HCT116 (cell line): ENCODE data around the gene TMC4. TPM values are rescaled to one million over a fixed set of nuclear protein-coding genes. Genes with fewer than 3 reads are reported as not detected.

Experiments used
- ATAC-seq: fragments of 200-7000 bp; cut with Tn5 transposase; 2 replicates; pipeline ENCODE4 v1.9.1; 2020; ENCODE audit warnings: mild to moderate bottlenecking, moderate library complexity
- BruUV-seq: library from RNA; stranded (reverse); fragments of 400-500 nt; replicated peaks from 2 replicates; lab custom pipeline; 2021; lab: Mats Ljungman, UMichigan
- CTCF ChIA-PET: fragments of 300-600 bp; sonication (Branson Sonifier 250); formaldehyde crosslinking; loops from one replicate; lab custom pipeline; 2021; ENCODE audit warnings: antibody characterized with exemption; lab: Charles Lee
- POLR2A ChIA-PET: fragments of 300-600, 350-600 bp; sonication (Branson Sonifier 250); formaldehyde crosslinking; loops from one replicate; lab custom pipeline; 2021; ENCODE audit warnings: antibody characterized with exemption; lab: Charles Lee
- RAD21 ChIA-PET, 2 experiments: fragments of 300-600 bp; sonication (Branson Sonifier 250); formaldehyde crosslinking; loops; one replicate each; lab custom pipeline; 2023; ENCODE audit warnings: low total read pairs in 2 of 2; ENCODE audit not compliant: uncharacterized antibody in 2 of 2, unreplicated experiment in 2 of 2, low non-redundant PET in 1 of 2; lab: Charles Lee
- DNase-seq: peaks from one replicate; pipeline ENCODE4 v3.0.0-alpha.2; 2010; ENCODE audit warnings: low read depth, low spot score
- H2AFZ ChIP-seq: fragments of 200-600 bp; shearing (Covaris generic), sonication (generic); 2 replicates; pipeline ENCODE4 v1.6.1; 2017; ENCODE audit warnings: low read depth, mixed run types, mixed read lengths, antibody characterized with exemption, low read length; ENCODE audit not compliant: poor library complexity, severe bottlenecking
- H3K27ac ChIP-seq: 2 replicates; pipeline ENCODE4 v1.5.1; 2012; ENCODE audit warnings: low read depth, low read length
- H3K27me3 ChIP-seq: fragments of 200-600 bp; sonication (generic); 2 replicates; pipeline ENCODE4 v1.6.1; 2016; ENCODE audit warnings: mixed run types, low read length, mixed read lengths; ENCODE audit not compliant: insufficient read depth
- H3K36me3 ChIP-seq, 2 experiments: fragments of 200-500 bp in 1 of 2; fragments of 200-600 bp in 1 of 2; sonication (Bioruptor generic) in 1 of 2; sonication (generic) in 1 of 2; 2 replicates each; pipeline versions ENCODE4 v1.5.1 to v1.6.1; 2014 to 2016; ENCODE audit warnings: low read length in 2 of 2, inconsistent platforms in 1 of 2, mixed read lengths in 1 of 2, mixed run types in 1 of 2; ENCODE audit not compliant: insufficient read depth in 2 of 2, control insufficient read depth in 1 of 2
- H3K4me1 ChIP-seq, 2 experiments: fragments of 200-600 bp in 1 of 2; sonication (generic) in 1 of 2; 2 replicates each; pipeline versions ENCODE4 v1.5.1 to v1.6.1; 2012 to 2017; ENCODE audit warnings: low read length in 2 of 2, inconsistent platforms in 1 of 2, mild to moderate bottlenecking in 1 of 2, mixed read lengths in 1 of 2, mixed run types in 1 of 2, moderate library complexity in 1 of 2; ENCODE audit not compliant: insufficient read depth in 2 of 2, control insufficient read depth in 1 of 2
- H3K4me2 ChIP-seq: fragments of 200-600 bp; sonication (generic); 2 replicates; pipeline ENCODE4 v1.6.1; 2017; ENCODE audit warnings: mixed run types, low read length, mixed read lengths
- H3K4me3 ChIP-seq, 2 experiments: fragments of 200-600 bp in 1 of 2; sonication (generic) in 1 of 2; replicated peaks in 1 of 2; 2 replicates each; pipeline ENCODE4 v1.5.1; 2011 to 2016; ENCODE audit warnings: low read length in 2 of 2, control low read depth in 1 of 2, low read depth in 1 of 2, mild to moderate bottlenecking in 1 of 2, mixed read lengths in 1 of 2, mixed run types in 1 of 2
- H3K79me2 ChIP-seq: fragments of 200-600 bp; sonication (generic); 2 replicates; pipeline ENCODE4 v1.6.1; 2017; ENCODE audit warnings: mild to moderate bottlenecking, mixed run types, low read length, moderate library complexity, mixed read lengths; ENCODE audit not compliant: insufficient read depth
- H3K9ac ChIP-seq: fragments of 200-600 bp; sonication (generic); 2 replicates; pipeline ENCODE4 v1.6.1; 2016; ENCODE audit warnings: low read length, mixed read lengths
- H3K9me2 ChIP-seq: fragments of 200-600 bp; sonication (generic), shearing (Covaris generic); 2 replicates; pipeline ENCODE4 v1.6.1; 2017; ENCODE audit warnings: mixed run types, mild to moderate bottlenecking, moderate library complexity; ENCODE audit not compliant: insufficient read depth
- H3K9me3 ChIP-seq, 2 experiments: fragments of 200-500 bp in 1 of 2; fragments of 200-600 bp in 1 of 2; sonication (Bioruptor generic) in 1 of 2; sonication (generic) in 1 of 2; 2 replicates each; pipeline ENCODE4 v1.6.1; 2014 to 2017; ENCODE audit warnings: low read length in 2 of 2, mixed read lengths in 2 of 2, inconsistent platforms in 1 of 2, low read depth in 1 of 2, mild to moderate bottlenecking in 1 of 2, mixed run types in 1 of 2, moderate library complexity in 1 of 2; ENCODE audit not compliant: control insufficient read depth in 1 of 2, insufficient read depth in 1 of 2
- H4K20me1 ChIP-seq: fragments of 200-600 bp; sonication (generic), shearing (Covaris generic); 2 replicates; pipeline ENCODE4 v1.6.1; 2017; ENCODE audit warnings: mixed run types, mild to moderate bottlenecking, moderate library complexity; ENCODE audit not compliant: insufficient read depth
- ATF3 ChIP-seq: IDR thresholded peaks from 2 replicates; pipeline ENCODE4 v1.6.1; 2012
- CBX3 ChIP-seq: IDR thresholded peaks from 2 replicates; pipeline ENCODE4 v1.6.1; 2012; ENCODE audit warnings: low read depth
- CTCF ChIP-seq, 3 experiments: fragments of 200-600 bp in 1 of 3; sonication (generic) in 1 of 3; IDR thresholded peaks in 2 of 3; conservative IDR thresholded peaks in 1 of 3; 2 replicates each; pipeline ENCODE4 v1.5.1; 2012 to 2017; ENCODE audit warnings: low read depth in 2 of 3, low read length in 2 of 3, antibody characterized with exemption in 1 of 3, borderline replicate concordance in 1 of 3, control low read depth in 1 of 3, mild to moderate bottlenecking in 1 of 3, mixed read lengths in 1 of 3, mixed run types in 1 of 3, moderate library complexity in 1 of 3; ENCODE audit not compliant: insufficient read depth in 1 of 3
- EGR1 ChIP-seq: IDR thresholded peaks from 2 replicates; pipeline ENCODE4 v1.6.1; 2012; ENCODE audit warnings: low read depth
- EZH2phosphoT487 ChIP-seq: fragments of 200-600 bp; IDR thresholded peaks from 2 replicates; pipeline ENCODE4 v1.6.1; 2018; ENCODE audit warnings: antibody characterized with exemption, borderline replicate concordance
- FOSL1 ChIP-seq: IDR thresholded peaks from 2 replicates; pipeline ENCODE4 v1.6.1; 2012; ENCODE audit warnings: low read depth
- MAX ChIP-seq: IDR thresholded peaks from 2 replicates; pipeline ENCODE4 v1.6.1; 2012
- POLR2A ChIP-seq: IDR thresholded peaks from 2 replicates; pipeline ENCODE4 v1.7.0; 2011; ENCODE audit warnings: borderline replicate concordance; ENCODE audit not compliant: insufficient read depth, insufficient read length; ENCODE audit errors: extremely low read depth
- POLR2AphosphoS5 ChIP-seq: IDR thresholded peaks from 2 replicates; pipeline ENCODE4 v1.6.1; 2011; ENCODE audit warnings: mild to moderate bottlenecking, low read depth, low read length, moderate library complexity
- RAD21 ChIP-seq: IDR thresholded peaks from 2 replicates; pipeline ENCODE4 v1.6.1; 2012; ENCODE audit warnings: low read depth, mild to moderate bottlenecking
- SP1 ChIP-seq: IDR thresholded peaks from 2 replicates; pipeline ENCODE4 v1.6.1; 2012; ENCODE audit warnings: low read depth
- SRF ChIP-seq: IDR thresholded peaks from 2 replicates; pipeline ENCODE4 v1.6.1; 2012; ENCODE audit warnings: low read depth
- TCF7L2 ChIP-seq: IDR thresholded peaks from 2 replicates; pipeline ENCODE4 v1.7.0; 2011; ENCODE audit warnings: borderline replicate concordance, inconsistent platforms; ENCODE audit not compliant: insufficient read depth, insufficient read length; ENCODE audit errors: extremely low read depth
- YY1 ChIP-seq: IDR thresholded peaks from 2 replicates; pipeline ENCODE4 v1.6.1; 2011; ENCODE audit warnings: low read length, low read depth, moderate library complexity, mild to moderate bottlenecking; ENCODE audit not compliant: insufficient replicate concordance; ENCODE audit errors: extremely low read depth
- ZNF274 ChIP-seq: fragments of 200-500 bp; sonication (Bioruptor generic); IDR thresholded peaks from 2 replicates; pipeline ENCODE4 v1.6.1; 2014; ENCODE audit warnings: mild to moderate bottlenecking, low read depth, low read length, inconsistent platforms
- intact Hi-C: fragments of 100-400 bp; cut with micrococcal nuclease; formaldehyde crosslinking; loops from 2 replicates; pipeline ENCODE4 v1.10.0; 2022
- total RNA-seq: library from RNA; stranded (reverse); gene quantifications from one replicate; pipeline ENCODE4 v1.2.1, GENCODE V29; 2021; ENCODE audit not compliant: unreplicated experiment

TMC4 gene
- total RNA-seq, 1 experiment from 2014 or later: 60.3 TPM

- Histone ChIP-seq H3K79me2 (peaks cover 44% of the 10 kb centered on the region), H3K9me3 (no peaks in the 10 kb centered on the region), H3K4me3 (peak overlapping the region; percentile 87 to 91), H3K9ac (peak overlapping the region; percentile 92), H3K36me3 (peaks cover 10 to 23% of the 10 kb centered on the region in 2 experiments), H4K20me1 (no peaks in the 10 kb centered on the region), H3K27me3 (no peaks in the 10 kb centered on the region), H3K4me1 (peaks cover 13 to 21% of the 10 kb centered on the region in 2 experiments), H3K27ac (peak overlapping the region; percentile 100), H3K9me2 (no peaks in the 10 kb centered on the region), H2AFZ (no peak overlapping the region), H3K4me2 (peak overlapping the region; percentile 99)
- ChIA-PET RAD21 (no interaction called here), CTCF (interaction anchor here (0.7 to 2.1 kb wide), 14 partner anchors 10 to 397 kb away, joined by 3 to 22 read pairs (median 3); partner anchors contain the start of genes CNOT3, LENG1 and TMC4), POLR2A (interaction anchor here (0.6 to 7.0 kb wide), 15 partner anchors 11 to 330 kb away, joined by 3 to 126 read pairs (median 6); partner anchors contain the start of genes CNOT3, LENG1, MYADM and RPS9)
- BruUV-seq: no TSS peak
- intact Hi-C loops: loop anchor here (1.0 kb wide), 1 partner anchor 10 kb away; the partner anchor contains the start of gene RPS9
- ATAC-seq: peak; percentile 69
- DNase-seq: peak; percentile 100
- TF ChIP-seq EZH2phosphoT487 (no peak), POLR2A (peak; percentile 37), POLR2AphosphoS5 (peak; percentile 54), SP1 (peak; percentile 72), EGR1 (peak; percentile 75), MAX (peak; percentile 93)
Observed at GRCh38 chr19:54189735-54190502, 17.0 kb upstream of the TMC4 start.

GRCh38 chr19:54189145-54189734, 16.3 kb upstream of the TMC4 start, which contains the start of gene MBOAT7:
MBOAT7 (minus strand) TSS chr19:54189580; CDS start chr19:54188508, 1,072 bp downstream.
- H3K9me2 ChIP-seq: no peaks in the 10 kb centered on the region
- CTCF ChIA-PET: interaction anchor here (0.8 to 2.1 kb wide), 11 partner anchors 10 to 397 kb away, joined by 3 to 22 read pairs (median 3); partner anchors contain the start of genes CNOT3, LENG1 and TMC4
- H3K4me2 ChIP-seq: peak within 1 kb of the TSS; percentile 99
- no peak within 1 kb of the TSS for H2AFZ ChIP-seq
- BruUV-seq: no TSS peak
- ATAC-seq (peak; percentile 19), DNase-seq (no peak)
- H3K27me3 ChIP-seq: no peaks in the 10 kb centered on the region
- peak within 1 kb of the TSS; percentile 87 to 91 for H3K4me3 ChIP-seq
- H4K20me1 ChIP-seq: no peaks in the 10 kb centered on the region
- peak within 1 kb of the TSS; percentile 92 for H3K9ac ChIP-seq
- POLR2A ChIA-PET: interaction anchor here (0.8 to 7.0 kb wide), 12 partner anchors 10 to 330 kb away, joined by 3 to 126 read pairs (median 5); partner anchors contain the start of genes CNOT3, LENG1, MYADM and RPS9
- RAD21 ChIA-PET: no interaction called here
- H3K9me3 ChIP-seq: no peaks in the 10 kb centered on the region
- peak within 1 kb of the TSS; percentile 100 for H3K27ac ChIP-seq
- peaks cover 44% of the 10 kb centered on the region for H3K79me2 ChIP-seq
- H3K36me3 ChIP-seq: peaks cover 10 to 16% of the 10 kb centered on the region in 2 experiments
- H3K4me1 ChIP-seq: peaks cover 13 to 21% of the 10 kb centered on the region in 2 experiments
- intact Hi-C loops: no loop called here
- no peak for TF ChIP-seq SP1
- no peak for TF ChIP-seq TCF7L2
- no peak for TF ChIP-seq ATF3
- no peak for TF ChIP-seq RAD21
- no peak for TF ChIP-seq FOSL1
- no peak for TF ChIP-seq YY1
- no peak for TF ChIP-seq ZNF274
- peak in 1 of 3 experiments; percentile 13; a peak in 1 of 6 replicates for TF ChIP-seq CTCF (IDR thresholded peaks at IDR 0.05 in 2 of 3, conservative IDR thresholded peaks at IDR 0.05 in 1 of 3; ENCODE audit: borderline replicate concordance in 1 of 3, insufficient read depth in 1 of 3, low read depth in 2 of 3, low read length in 2 of 3)
- no peak for TF ChIP-seq CBX3
- no peak for TF ChIP-seq SRF
